ENCODE data around the gene FLOT1.

FLOT1 gene

GRCh38 chr6:30750379-30750668 lies 7.8 kb upstream of the FLOT1 start:
- in situ Hi-C loops (cut with HindIII; ENCODE audit: low pct_ligation_motif_present, low pct_unique_long_range_greater_than_20kb, low sequenced_read_pairs): no loop called here
- no peak for DNase-seq

GRCh38 chr6:30749554-30750378 lies 7.3 kb upstream of the FLOT1 start:
- in situ Hi-C loops (cut with HindIII; ENCODE audit: low pct_ligation_motif_present, low pct_unique_long_range_greater_than_20kb, low sequenced_read_pairs): no loop called here
- DNase-seq: peak; percentile 54

- in situ Hi-C loops (cut with HindIII; ENCODE audit: low pct_ligation_motif_present, low pct_unique_long_range_greater_than_20kb, low sequenced_read_pairs): no loop called here
- peak; percentile 68 for DNase-seq
These were observed 6.5 kb upstream of the FLOT1 start for GRCh38 chr6:30748851-30749540.

GRCh38 chr6:30747902-30748769 lies 5.6 kb upstream of the FLOT1 start:
- no peak for DNase-seq
- in situ Hi-C loops (cut with HindIII; ENCODE audit: low pct_ligation_motif_present, low pct_unique_long_range_greater_than_20kb, low sequenced_read_pairs): no loop called here

GRCh38 chr6:30747300-30747687 lies 4.8 kb upstream of the FLOT1 start:
- in situ Hi-C loops (cut with HindIII; ENCODE audit: low pct_ligation_motif_present, low pct_unique_long_range_greater_than_20kb, low sequenced_read_pairs): no loop called here
- no peak for DNase-seq

GRCh38 chr6:30744054-30744805 lies 1.7 kb upstream of the FLOT1 start, which contains the start of gene IER3:
Gene IER3 (minus strand): TSS chr6:30744547. CDS start chr6:30744518, 29 bp downstream.
- in situ Hi-C loops (cut with HindIII; ENCODE audit: low pct_ligation_motif_present, low pct_unique_long_range_greater_than_20kb, low sequenced_read_pairs): no loop called here
- peak; percentile 90 for DNase-seq

GRCh38 chr6:30743099-30744053 lies 889 bp upstream of the FLOT1 start:
- in situ Hi-C loops (cut with HindIII; ENCODE audit: low pct_ligation_motif_present, low pct_unique_long_range_greater_than_20kb, low sequenced_read_pairs): no loop called here
- peak; percentile 17 for DNase-seq

- in situ Hi-C loops (cut with HindIII; ENCODE audit: low pct_ligation_motif_present, low pct_unique_long_range_greater_than_20kb, low sequenced_read_pairs): no loop called here
- no peak for DNase-seq
These were observed 635 bp downstream of the FLOT1 start for GRCh38 chr6:30741789-30742315.

- no peak for DNase-seq
- in situ Hi-C loops (cut with HindIII; ENCODE audit: low pct_ligation_motif_present, low pct_unique_long_range_greater_than_20kb, low sequenced_read_pairs): no loop called here
These were observed 1.3 kb downstream of the FLOT1 start for GRCh38 chr6:30741063-30741779.

- no peak for DNase-seq
- in situ Hi-C loops (cut with HindIII; ENCODE audit: low pct_ligation_motif_present, low pct_unique_long_range_greater_than_20kb, low sequenced_read_pairs): no loop called here
These were observed 2.0 kb downstream of the FLOT1 start for GRCh38 chr6:30740540-30740870.

GRCh38 chr6:30738532-30738931 lies 4.0 kb downstream of the FLOT1 start:
- in situ Hi-C loops (cut with HindIII; ENCODE audit: low pct_ligation_motif_present, low pct_unique_long_range_greater_than_20kb, low sequenced_read_pairs): no loop called here
- no peak for DNase-seq

- DNase-seq: no peak
- in situ Hi-C loops (cut with HindIII; ENCODE audit: low pct_ligation_motif_present, low pct_unique_long_range_greater_than_20kb, low sequenced_read_pairs): no loop called here
These were observed 6.7 kb downstream of the FLOT1 start for GRCh38 chr6:30735668-30736314.

- DNase-seq: no peak
- in situ Hi-C loops (cut with HindIII; ENCODE audit: low pct_ligation_motif_present, low pct_unique_long_range_greater_than_20kb, low sequenced_read_pairs): no loop called here
These were observed 10.1 kb downstream of the FLOT1 start for GRCh38 chr6:30732237-30732943.

- in situ Hi-C loops (cut with HindIII; ENCODE audit: low pct_ligation_motif_present, low pct_unique_long_range_greater_than_20kb, low sequenced_read_pairs): no loop called here
- DNase-seq: peak; percentile 66
These were observed 11.7 kb downstream of the FLOT1 start for GRCh38 chr6:30730601-30731435.

GRCh38 chr6:30727920-30728553 lies 14.4 kb downstream of the FLOT1 start:
- DNase-seq: peak; percentile 28
- in situ Hi-C loops (cut with HindIII; ENCODE audit: low pct_ligation_motif_present, low pct_unique_long_range_greater_than_20kb, low sequenced_read_pairs): no loop called here

Measured in ACHN (cell line).